AG20443 (cell line): Measurements from ENCODE around the gene SKOR2.

Experiments
- DNase-seq: peaks from one replicate; pipeline ENCODE4 v3.0.0; 2012; ENCODE audit warnings: low spot score, mixed read lengths

The SKOR2 gene

DNA sequence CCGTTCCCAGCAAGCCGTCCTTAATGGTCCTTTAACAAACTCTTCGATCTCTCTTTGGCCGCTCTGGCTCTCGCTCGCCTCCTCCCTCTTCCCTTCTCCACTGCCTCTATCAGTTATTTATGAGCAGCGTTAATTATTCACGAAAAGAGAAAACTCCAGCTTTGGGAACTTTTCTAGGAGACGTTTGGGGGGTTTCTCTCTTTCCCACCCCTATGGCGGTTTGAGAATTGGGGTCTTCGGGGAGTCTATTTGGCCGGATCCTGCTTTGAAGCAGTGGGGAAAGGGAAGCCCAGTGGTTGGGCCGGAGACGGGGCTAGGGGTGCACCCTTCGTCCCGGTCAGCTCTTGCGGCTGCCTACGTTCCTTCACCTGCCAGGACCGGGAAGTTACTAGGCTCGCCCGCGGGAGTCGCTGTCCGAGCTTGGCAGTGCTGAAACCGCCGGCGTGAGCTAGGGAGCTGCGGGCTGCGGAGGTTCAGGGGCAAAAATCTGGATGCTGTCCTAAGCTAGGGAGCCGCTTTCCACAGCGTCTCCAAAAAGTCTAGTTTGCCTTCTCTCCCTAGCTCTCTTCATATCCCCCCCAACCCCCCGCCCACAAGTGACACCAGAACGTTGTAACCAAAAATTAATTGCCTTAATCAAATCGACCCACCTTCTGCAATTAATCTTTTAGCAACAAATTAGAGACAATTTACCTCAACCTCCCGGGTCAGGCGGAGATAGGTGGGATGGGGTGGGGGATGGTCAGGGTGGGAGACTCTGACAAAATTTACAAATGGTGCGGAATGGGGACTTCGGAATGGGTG lies 8.9 kb upstream of the SKOR2 start:
- peak; percentile 78 for DNase-seq

DNA sequence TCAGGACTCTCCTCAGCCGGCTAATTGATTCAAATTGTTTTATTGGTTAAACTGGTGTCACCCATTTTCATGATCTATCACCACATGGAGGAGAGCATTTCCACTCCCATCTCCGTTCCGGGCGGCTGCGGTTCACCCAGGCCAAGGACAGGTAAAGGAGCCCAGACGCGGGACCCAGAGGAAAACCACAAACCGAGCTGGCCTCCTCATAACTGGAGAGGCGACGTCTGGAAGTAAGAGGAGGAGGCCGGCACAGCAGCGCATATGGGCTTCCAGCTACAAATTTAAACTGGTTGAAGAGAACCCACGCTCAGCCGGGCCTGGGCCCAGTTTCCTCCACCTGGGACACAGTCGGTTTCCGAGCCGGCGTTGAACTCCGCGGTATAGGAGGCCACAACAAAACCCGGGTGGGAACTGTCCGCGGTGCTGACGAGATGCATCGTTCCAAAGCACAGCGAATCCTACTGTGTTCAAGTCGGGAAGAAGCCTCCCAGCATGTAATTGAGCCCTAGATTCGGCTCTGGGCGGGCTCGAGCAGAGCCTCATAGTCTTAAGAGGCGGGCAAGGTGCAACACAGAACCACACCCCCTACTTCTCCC lies 3.0 kb upstream of the SKOR2 start:
- DNase-seq, result peak; percentile 63

DNA sequence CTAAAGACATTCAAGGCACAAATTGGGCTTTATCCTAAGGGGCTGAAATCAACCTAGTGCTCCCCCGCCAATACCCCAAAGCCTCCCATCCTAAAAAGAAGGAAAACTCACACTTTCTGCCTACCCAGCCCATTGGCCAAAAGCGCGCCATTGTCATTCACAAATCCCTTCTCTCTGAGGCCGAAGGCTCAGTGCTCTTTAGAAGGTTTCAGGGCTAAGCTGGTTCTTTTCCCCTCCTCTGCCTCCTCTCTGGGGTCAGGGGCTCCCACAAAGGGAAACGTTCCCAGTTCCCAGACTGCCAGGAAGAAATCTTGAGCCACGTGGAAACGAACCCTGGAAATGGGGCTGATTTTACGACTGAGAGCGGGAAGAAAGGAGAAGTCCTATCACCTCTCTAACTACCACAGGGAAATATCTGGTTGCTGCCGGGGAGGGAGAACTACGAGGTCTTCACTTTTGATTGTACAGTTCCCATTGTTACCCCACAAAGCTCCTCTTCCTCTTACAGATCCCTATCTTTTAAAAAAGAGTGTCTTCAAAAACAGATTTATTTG lies 1.7 kb upstream of the SKOR2 start:
- DNase-seq, result no peak

DNA sequence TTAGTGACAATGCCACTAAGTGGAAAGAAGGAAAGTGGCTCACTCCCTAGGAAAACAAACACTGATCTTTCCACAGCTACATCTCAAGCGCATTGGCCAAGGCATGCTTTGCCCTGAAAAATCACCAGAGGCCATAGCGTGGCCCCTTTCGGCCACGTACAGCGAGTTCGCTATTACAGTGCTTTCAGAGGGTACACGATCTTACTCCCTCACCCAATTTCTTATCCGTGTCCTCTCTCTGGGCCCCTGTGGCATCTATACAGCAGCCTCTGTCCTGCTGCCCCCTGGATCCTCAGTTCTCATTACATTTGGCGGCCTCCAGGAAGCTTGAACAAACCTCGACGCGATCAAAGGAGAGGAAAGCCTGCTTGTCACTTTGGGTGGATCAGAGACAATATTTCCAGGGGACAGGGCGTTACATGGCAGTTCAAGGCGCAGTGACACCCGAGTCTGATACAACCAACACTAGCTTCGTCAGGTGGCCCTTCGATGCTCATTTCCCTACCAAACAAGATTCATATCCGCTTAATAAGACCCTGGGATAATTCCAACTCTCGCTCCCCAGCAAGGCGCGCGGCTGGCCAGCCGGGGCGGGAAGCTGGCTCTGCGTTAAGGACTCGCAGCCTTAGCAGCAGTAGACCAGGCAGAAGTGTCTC lies 941 bp downstream of the SKOR2 start:
- no peak for DNase-seq

DNA sequence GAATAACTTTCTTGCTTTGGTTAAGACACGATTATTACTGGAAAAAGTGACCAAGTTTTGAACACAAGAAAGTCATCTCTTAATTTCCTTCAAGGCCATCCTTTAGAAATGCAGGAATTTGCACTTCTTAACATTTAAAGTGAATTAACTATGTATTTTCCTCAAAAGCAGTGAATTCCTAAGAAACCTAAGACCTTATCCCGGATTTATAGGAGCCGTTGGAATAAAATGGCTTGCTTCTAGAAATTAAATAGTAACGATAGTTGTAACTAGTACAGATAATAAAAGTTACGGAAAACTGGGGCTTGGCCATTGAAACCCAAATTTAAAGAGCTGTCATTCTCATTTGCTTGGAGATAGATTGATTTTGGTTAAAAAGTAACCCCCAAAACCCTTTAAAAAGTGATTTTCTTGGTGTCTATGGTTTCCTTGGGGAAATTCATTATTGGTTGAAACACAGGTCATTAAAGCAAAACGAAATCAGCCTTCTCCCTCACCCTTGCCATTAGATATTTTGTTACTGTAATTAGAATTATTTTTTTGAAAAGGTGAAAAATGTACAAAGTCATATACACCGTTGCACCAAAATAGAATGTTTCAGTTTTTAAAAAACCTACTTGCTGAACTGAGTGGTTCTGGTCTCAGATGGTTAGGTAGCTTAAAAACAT lies 2.0 kb downstream of the SKOR2 start:
- no peak for DNase-seq

DNA sequence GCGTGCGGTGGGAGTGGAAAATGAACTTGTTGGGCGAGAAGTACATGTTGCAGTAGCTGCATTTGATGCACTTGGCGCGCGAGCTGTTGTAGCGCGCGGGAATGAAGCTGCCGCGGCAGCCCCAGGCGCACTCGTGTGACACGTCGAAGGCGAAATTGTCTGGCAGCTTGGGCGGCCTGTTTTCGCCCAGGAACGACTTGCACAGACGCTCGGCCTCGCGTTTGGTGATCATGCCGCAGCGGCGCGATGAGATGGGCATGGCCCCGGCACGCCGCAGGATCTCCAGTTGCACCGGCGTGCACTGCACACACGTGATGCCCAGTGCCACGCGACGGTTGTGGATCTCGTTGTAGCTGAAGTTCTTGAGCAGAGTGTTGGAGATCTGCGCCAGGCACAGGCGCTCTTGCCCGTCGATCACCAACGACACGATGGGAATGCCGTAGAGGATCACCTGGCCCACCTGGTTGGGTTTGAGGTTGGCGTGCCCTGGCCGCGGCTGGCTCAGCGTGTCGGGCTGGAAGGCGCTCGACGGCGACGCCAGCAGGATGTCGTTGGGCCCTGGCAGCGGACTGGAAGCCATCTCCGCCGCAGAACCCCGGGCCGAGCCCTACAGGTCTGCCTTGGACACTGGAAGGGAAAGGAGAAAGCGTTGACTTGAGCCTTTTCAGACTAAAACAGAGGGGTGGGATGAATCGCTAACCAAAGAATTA lies 2.7 kb downstream of the SKOR2 start:
- no peak for DNase-seq

DNA sequence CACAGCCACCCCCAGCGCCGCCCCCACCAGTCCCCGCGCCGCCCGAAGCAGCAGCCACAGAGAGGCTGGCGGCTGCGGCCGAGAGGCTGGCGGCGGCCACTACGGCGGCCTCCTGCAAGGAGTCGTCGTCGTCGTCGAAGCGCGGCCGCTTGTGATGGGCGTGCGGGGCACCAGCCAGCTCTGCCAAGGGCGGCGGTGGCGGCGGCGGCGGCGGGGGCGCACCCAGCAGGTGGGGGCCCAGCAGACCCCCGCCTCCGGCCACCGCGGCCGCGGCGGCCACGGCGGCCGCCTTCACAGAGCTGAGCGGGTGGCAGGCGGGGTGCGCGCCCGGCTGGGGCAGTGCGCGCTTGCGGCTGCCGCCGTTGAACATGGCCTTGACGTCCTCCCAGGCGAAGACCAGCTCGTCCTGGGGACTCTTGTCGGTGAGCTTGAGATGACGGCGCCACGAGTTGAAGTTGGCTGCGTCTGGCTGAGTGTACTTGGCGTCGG lies 3.3 kb downstream of the SKOR2 start:
- no peak for DNase-seq

DNA sequence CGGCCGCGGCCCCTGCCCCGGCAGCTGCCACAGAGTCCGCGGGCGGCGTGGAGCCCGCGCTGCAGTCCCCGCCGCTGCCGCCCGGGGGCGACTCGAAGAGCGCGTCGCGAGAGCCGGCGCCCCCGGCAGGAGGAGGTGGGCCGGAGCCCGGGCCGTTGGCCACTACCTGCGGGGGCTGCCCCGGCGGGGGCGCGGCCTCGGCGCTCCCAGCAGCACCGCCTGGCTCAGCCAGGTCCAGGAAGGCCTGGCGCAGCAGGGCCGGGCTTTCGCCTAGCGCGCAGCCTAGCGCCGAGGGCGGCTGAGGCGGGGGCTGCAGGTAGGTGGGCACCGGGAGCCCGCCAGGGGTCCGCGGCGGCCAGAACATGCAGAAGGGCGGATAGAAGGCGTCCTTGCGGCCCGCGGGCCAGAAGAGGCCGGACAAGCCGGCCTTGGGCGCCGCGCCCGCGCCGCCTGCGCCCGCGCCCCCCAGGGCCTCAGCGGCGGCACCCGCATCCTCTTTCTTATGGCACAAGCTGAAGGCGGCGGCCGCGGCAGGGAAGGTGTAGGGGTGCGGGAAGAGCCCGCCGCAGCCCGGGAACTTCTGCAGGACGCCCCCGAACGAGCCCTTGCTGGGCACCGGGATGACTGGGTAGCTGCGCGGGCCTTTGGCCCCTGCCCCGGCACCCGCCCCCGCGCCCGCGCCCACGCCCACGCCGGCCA lies 3.9 kb downstream of the SKOR2 start:
- peak; percentile 63 for DNase-seq

DNA sequence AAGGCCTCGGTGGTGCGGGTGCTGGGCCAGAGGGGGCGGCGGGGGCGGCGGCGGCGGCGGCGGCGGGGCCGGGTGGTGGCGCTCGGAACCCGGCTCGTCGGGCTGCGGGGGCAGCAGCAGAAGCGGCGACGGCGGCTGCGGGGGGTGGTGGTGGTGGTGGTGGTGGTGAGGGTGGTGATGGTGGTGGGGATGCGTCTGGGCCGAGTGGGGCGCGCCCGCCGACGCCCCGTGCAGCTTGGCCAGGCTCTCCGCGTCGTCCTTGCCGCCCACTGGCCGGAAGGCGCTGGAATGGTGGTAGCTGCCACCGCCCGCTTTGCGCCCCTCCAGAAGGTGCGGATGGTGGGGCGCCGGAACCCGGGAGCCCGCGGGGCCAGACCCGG lies 4.4 kb downstream of the SKOR2 start:
- DNase-seq, result no peak

DNA sequence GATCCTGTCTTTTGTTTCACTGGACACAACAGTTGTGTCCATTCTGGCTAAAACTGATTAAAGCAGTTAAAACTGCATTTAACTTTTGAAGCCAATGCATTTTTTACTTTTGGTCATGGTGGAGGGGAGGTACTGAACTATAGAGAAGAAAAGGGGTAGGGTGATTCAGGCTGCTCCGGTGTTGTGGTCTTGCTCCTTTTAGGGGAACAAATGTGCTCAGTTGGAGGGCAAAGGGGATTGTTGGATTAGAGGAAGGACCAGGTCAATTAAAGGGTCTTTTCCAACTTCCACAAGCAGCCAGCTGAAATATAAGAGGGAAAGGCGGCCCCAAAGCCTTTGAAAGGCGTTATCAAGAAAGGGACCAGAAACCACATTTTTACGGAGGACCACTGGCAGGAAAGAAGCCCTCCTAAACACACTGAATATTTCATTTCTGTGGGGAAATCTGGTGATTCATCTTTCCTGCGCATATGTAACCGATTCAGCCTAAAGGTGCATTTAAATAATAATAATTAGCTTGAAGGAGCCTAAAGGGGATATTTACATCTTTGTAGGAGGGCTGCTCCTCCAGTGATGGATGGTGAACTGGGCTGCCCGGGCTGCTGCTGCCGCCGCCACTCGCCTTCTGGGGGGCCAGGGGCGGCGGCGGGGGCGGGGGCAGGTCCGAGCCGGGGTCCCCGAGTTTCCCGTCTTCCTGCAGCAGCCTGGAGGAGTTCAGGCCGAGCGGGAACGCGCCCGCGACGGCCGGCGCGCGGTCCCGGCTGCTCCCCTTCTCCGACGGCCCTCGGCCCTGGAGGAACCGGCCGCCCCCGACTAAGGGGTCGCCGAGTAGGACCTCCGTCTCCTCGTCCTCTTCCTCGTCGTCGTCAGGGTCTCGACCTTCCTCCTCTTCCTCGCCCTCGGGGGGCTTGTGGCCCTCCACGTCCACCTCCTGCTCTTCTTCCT lies 5.2 kb downstream of the SKOR2 start:
- no peak for DNase-seq

DNA sequence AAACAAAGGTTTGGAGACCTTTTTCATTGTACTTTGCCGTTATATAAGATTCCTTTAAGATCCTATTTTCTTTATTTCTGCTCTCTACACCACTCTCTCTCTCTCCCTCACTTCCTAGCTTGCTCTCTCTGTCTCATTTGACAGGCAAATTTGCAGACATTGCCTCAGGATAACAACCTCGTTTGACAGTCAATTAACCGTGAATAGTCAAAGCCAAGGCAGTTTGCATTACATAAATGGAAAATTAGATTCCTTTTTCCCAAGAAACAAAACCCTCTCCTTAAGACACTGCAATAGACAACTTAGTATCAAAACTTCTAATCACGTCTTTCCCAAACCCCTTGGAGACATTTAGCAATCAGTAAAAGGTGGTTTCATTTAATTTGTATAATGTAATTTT lies 7.4 kb downstream of the SKOR2 start:
- no peak for DNase-seq

DNA sequence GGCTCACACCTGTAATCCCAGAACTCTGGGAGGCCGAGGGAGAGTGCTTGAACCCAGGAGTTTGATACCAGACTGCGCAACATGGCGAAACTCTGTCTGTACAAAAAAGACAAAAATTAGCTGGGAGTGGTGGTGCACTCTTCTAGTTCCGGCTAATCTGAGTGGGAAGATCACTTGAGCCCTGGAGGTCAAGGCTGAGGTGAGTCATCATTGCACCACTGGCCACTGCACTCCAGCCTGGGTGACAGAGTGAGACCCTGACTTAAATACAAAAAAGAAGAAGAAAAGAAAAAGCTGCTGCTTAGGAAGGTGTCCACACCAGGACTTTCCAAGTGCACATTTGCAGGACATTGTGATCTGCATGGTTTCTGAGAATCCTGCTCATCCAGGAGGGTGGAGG lies 16.4 kb downstream of the SKOR2 start:
- DNase-seq, result no peak

DNA sequence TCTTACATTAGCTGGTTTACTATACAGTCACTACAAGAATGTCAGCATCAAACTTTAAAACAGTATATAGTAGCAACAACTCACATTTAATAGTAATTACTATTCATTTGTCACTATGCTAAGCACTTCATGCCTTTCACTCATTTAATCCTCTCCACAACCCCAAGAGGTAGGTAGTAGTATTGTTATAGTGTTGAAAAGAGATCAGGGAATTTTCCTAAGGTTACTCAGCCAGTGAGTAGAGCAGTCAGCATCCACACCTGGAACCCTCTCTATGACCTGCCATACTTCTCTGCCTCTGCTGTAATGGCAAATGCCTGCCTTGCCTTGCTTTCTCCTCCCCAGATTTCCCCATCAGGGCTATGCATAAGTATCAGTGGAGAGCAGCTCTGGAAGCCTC lies 24.8 kb downstream of the SKOR2 start:
- no peak for DNase-seq

DNA sequence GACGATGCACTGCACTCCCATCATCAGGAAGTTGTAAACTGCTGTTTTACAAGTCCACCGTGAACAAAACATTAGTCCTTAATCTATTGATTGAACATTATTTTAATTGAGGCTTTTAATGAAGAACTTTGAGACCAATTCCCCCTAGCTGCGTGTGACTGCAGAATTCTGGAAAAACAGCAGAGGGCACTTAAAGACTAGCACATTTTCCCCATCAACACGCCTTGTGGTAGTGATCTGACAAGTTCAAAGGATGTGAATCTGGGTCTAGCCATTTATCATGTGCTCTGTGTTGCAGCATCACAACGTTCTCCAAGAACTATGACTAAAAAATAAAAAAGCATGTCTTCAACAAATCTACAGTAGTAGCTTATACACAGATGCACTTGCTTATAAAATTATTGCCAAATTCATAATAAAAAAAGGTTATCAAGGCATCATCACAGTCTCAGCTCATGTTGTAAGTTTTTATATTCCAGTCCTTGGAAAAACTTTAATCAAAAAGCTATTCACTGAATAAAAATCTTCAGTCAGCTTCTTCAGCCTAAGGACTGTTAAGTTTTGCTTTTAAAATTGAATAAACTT lies 35.8 kb downstream of the SKOR2 start:
- peak; percentile 55 for DNase-seq

DNA sequence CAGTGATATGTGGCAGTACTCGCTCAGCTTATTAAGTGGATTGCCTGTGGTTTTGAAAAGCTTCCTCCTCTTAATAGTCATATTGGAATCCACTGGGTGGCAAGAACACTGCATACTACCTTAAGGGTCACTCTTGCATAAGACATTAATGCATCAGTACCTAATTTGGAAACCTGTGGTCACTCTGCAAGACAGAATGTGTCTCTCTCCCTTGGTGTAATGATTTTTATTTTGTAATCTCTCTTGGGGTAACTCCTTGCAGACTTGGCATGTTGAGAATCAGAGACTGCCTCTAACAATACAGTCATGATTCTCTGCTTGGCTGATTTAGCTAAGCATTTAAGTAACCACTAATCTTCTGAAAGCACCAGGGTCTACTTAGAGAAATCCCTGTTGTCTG lies 42.3 kb downstream of the SKOR2 start:
- no peak for DNase-seq

DNA sequence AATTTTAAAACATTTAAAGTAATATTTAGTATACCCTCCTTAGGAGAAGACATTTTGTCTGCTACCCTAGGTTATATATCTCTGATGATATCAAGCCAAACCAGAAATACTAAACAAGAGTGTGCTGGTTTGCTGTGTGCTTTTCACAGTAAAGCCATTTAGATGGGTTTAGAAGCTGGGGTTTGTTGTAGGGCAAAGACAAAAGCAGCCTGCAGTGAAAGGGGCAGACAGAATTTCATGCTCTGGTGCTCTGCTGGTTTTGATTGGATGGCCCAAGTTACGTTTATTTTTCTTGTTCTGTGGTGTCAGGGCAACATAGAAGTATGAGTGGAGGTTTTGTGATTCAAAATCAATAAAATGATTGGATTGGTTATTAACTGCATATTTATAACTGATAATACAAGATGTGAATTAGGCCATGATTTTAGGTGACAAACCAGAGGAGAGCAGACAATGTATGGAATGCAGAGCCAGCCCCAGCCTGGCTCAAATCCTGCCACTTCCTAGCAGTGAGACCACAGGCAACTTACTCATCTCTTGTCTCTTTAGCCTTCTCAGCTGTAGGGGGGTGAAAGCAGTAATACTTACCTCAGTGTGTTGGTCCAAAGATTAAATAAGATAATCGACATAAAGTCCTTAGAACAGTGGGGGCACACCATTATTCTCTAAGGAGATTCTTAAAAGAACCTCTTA lies 44.4 kb downstream of the SKOR2 start:
- no peak for DNase-seq

DNA sequence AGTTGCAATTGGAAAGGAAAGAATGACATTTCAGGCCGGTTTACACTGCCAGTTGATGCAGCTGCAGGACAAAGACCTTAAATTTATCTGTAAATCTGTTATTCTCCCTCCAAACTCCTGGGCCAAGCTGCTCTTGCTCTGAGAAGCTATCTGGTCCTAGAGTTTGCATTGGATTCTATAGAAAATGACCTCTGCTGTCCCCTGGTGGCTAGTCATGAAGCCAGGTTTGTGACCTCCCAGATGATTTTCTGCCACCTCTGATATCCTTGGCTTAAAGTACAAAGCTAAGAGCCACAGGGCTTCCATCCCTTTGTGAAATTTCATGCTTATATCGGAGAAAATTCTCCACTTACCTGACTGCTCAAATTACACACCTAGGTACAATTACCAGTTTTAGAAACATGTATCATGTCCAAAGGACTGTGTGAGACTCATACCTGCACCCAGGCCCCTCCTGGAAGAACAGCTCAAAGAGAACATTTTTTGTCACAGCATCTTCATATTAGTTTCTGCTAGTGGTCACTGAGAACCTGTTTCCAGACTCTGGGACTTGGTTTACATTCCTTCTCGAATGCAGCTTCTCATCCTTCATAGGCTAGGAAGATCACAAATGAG lies 46.4 kb downstream of the SKOR2 start:
- DNase-seq, result peak; percentile 60

DNA sequence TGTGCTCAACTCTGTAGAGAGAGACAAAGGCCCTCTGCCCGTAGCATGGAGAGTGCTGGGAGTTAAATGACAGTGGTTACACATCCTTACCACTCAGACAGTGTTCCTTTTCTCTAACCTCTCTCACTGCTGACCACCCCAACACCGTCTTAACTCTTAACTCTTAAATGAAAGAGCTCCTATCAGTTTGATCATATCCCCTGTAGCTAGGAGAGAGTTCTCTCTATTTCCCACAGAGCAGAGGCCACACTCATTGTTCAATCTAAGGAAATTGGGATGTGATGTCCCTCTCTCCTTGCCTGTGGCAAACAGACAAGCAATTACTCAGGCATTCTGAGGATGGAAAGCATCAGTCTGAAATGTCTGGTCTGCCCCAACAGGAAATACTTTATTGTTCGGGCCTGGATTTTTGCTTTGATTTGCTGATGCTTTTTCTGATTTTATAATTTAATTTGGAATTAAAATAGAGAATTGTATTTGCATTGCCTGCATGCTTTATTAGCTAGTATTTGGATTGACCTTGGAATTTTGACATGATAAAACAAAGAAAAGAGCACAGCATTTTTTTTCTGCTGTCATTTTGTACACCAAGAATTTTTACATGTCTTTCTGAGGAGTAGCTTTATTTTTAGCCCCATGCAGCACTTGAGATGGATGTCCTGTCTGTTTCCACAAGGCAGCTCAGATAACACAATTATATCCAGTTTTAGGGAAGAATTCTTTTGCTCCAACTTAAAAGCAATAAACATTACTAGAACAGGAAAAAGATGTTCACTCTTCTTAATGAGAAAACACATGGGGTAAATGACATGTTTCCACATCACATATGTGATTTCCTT lies 47.6 kb downstream of the SKOR2 start:
- DNase-seq, result no peak
